Measurements from ENCODE around the gene TMEM129. TPM values are rescaled to one million over a fixed set of nuclear protein-coding genes. Genes with fewer than 3 reads are reported as not detected.

The TMEM129 gene
- polyA plus RNA-seq, 1 donor from 2014 or later = 42.1 TPM

DNA sequence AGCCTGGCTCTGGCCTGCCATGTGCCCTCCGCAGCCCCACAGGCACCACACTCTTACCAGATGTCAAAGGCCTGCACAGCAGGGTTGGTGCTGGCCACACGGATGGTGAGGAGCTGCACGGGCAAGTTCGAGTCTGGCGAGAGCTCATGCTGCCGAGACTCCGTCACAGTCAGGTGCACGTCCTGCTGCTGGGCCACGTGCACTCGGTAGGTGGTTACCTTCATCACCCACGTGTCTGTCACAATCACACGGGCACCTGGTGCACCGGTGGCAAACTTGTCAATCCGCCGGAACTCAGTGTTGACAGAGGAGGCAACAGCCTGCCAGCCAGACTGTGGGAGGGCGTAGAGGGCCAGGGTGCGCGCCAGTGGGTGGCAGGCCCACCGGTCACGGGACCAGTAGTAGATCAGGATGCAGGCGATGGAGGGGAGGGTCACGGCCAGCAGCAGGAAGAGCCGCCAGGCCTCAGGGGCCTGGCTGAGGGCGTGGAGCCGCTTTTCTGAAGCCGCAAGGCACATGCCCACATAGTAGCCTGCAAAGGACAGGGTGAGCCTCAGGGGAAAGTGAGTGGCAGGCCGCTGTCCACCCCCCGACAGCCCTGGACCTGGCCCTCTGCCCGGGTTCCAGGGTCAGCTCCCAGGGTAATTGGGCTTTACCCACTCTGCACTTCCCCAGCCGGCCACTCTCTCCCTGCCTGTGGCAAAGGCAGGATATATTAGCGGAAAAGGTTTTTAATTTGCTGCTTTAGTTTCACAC lies 2.9 kb downstream of the TMEM129 start:
- Histone ChIP-seq H3K27me3 (ENCODE audit: insufficient read depth, low read depth, low read length) (no peaks in the 10 kb centered on the region), H3K79me2 (replicated peaks; ENCODE audit: insufficient read depth, low read length) (peaks cover 20% of the 10 kb centered on the region), H3K4me2 (ENCODE audit: low read length) (no peak overlapping the region)

DNA sequence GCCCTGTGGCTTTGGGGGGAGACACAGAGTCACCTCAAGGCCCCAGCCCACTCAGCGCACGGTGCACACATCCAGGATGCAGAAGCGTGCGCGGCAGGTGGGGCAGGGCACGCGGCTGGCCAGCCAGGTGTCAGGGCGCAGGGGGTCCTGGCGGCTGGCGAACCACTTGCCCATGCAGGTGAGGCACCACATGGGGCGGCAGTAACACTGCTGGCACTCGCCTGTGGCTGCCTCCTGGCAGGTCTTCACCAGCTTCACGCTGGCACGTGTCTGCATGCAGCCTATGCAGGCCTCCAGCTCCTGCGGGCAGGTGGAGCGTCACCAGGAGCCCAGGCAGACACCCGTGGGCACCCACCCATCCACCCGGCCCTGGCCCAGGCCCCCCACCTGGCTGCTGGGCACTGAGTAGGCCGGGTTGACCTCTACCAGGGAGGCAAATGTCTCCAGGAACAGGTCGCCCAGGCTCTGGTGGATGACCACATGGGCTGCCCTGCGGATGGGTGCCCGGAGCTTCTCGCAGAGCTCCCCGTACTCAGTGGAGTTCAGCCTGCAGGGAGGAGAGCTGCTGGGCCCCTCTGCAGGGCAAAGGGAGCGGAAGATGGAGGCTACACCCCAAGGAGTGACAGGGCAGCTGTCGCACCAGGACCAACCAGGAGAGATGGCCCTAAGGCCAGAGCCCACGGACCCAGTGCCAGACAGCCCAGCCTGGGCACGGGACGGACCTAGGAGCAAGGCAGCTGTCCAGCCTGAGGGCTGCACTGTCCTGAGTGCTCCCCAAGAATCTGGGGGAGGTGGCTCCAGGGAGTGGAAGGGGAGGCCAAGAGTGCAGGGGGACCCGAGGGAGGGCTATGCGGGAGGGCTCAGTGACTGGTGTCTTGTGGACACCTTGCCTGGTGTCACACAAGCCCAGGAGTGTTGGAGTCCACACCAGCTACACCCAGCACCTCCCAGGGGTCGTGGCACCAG lies 3.7 kb downstream of the TMEM129 start:
- H3K9ac ChIP-seq (ENCODE audit: low read length) = no peak overlapping the region
- no peaks in the 10 kb centered on the region for H3K27me3 ChIP-seq (ENCODE audit: insufficient read depth, low read depth, low read length)
- H3K27ac ChIP-seq (ENCODE audit: low read length) = no peak overlapping the region
- no peaks in the 10 kb centered on the region for H3F3A ChIP-seq (ENCODE audit: insufficient read depth, low read length, poor library complexity, severe bottlenecking)
- H3K9me2 ChIP-seq (ENCODE audit: insufficient read depth, low read length) = no peaks in the 10 kb centered on the region
- no peak overlapping the region for H3K4me2 ChIP-seq (ENCODE audit: low read length)
- no peaks in the 10 kb centered on the region for H3K36me3 ChIP-seq (ENCODE audit: insufficient read depth, low read length)
- H4K20me1 ChIP-seq (ENCODE audit: insufficient read depth) = no peaks in the 10 kb centered on the region
- H3K4me3 ChIP-seq (ENCODE audit: low read length) = no peak overlapping the region
- no peak overlapping the region for H2AFZ ChIP-seq (ENCODE audit: low read depth, low read length)
- H3K79me2 ChIP-seq (replicated peaks; ENCODE audit: insufficient read depth, low read length) = peaks cover 14% of the 10 kb centered on the region
- no peaks in the 10 kb centered on the region for H3K9me3 ChIP-seq (ENCODE audit: low read length)
- TF ChIP-seq, protein P1, sequence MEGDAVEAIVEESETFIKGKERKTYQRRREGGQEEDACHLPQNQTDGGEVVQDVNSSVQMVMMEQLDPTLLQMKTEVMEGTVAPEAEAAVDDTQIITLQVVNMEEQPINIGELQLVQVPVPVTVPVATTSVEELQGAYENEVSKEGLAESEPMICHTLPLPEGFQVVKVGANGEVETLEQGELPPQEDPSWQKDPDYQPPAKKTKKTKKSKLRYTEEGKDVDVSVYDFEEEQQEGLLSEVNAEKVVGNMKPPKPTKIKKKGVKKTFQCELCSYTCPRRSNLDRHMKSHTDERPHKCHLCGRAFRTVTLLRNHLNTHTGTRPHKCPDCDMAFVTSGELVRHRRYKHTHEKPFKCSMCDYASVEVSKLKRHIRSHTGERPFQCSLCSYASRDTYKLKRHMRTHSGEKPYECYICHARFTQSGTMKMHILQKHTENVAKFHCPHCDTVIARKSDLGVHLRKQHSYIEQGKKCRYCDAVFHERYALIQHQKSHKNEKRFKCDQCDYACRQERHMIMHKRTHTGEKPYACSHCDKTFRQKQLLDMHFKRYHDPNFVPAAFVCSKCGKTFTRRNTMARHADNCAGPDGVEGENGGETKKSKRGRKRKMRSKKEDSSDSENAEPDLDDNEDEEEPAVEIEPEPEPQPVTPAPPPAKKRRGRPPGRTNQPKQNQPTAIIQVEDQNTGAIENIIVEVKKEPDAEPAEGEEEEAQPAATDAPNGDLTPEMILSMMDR (IDR thresholded peaks at IDR 0.05; ENCODE audit: poor library complexity, severe bottlenecking) = no peak
- no peak for TF ChIP-seq SMC3 (conservative IDR thresholded peaks at IDR 0.05; ENCODE audit: poor library complexity)
- no peak for TF ChIP-seq POLR2AphosphoS5 (IDR thresholded peaks at IDR 0.05)
- no peak for TF ChIP-seq MXI1 (conservative IDR thresholded peaks at IDR 0.05; ENCODE audit: poor library complexity, severe bottlenecking)
- TF ChIP-seq EP300 (conservative IDR thresholded peaks at IDR 0.05; ENCODE audit: poor library complexity, severe bottlenecking) = no peak
- TF ChIP-seq EZH2 (IDR thresholded peaks at IDR 0.05; ENCODE audit: borderline replicate concordance, insufficient read depth, low read length, poor library complexity, severe bottlenecking) = no peak
- TF ChIP-seq RAD21 (conservative IDR thresholded peaks at IDR 0.05) = no peak

More for the DNA sequence above, 2.9 kb downstream of the TMEM129 start:
- Histone ChIP-seq H3K9me2 (ENCODE audit: insufficient read depth, low read length) (no peaks in the 10 kb centered on the region), H3K4me3 (ENCODE audit: low read length) (no peak overlapping the region), H3K9me3 (ENCODE audit: low read length) (no peaks in the 10 kb centered on the region), H3F3A (ENCODE audit: insufficient read depth, low read length, poor library complexity, severe bottlenecking) (no peaks in the 10 kb centered on the region), H3K9ac (ENCODE audit: low read length) (no peak overlapping the region), H4K20me1 (ENCODE audit: insufficient read depth) (no peaks in the 10 kb centered on the region), H3K27ac (ENCODE audit: low read length) (no peak overlapping the region), H2AFZ (ENCODE audit: low read depth, low read length) (no peak overlapping the region), H3K36me3 (ENCODE audit: insufficient read depth, low read length) (no peaks in the 10 kb centered on the region)
- TF ChIP-seq MXI1 (conservative IDR thresholded peaks at IDR 0.05; ENCODE audit: poor library complexity, severe bottlenecking) (no peak), POLR2AphosphoS5 (IDR thresholded peaks at IDR 0.05) (no peak), EZH2 (IDR thresholded peaks at IDR 0.05; ENCODE audit: borderline replicate concordance, insufficient read depth, low read length, poor library complexity, severe bottlenecking) (no peak)
- TF ChIP-seq, protein P1 (IDR thresholded peaks at IDR 0.05; ENCODE audit: poor library complexity, severe bottlenecking) = no peak
- TF ChIP-seq, protein P2, sequence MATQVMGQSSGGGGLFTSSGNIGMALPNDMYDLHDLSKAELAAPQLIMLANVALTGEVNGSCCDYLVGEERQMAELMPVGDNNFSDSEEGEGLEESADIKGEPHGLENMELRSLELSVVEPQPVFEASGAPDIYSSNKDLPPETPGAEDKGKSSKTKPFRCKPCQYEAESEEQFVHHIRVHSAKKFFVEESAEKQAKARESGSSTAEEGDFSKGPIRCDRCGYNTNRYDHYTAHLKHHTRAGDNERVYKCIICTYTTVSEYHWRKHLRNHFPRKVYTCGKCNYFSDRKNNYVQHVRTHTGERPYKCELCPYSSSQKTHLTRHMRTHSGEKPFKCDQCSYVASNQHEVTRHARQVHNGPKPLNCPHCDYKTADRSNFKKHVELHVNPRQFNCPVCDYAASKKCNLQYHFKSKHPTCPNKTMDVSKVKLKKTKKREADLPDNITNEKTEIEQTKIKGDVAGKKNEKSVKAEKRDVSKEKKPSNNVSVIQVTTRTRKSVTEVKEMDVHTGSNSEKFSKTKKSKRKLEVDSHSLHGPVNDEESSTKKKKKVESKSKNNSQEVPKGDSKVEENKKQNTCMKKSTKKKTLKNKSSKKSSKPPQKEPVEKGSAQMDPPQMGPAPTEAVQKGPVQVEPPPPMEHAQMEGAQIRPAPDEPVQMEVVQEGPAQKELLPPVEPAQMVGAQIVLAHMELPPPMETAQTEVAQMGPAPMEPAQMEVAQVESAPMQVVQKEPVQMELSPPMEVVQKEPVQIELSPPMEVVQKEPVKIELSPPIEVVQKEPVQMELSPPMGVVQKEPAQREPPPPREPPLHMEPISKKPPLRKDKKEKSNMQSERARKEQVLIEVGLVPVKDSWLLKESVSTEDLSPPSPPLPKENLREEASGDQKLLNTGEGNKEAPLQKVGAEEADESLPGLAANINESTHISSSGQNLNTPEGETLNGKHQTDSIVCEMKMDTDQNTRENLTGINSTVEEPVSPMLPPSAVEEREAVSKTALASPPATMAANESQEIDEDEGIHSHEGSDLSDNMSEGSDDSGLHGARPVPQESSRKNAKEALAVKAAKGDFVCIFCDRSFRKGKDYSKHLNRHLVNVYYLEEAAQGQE (IDR thresholded peaks at IDR 0.05; ENCODE audit: borderline replicate concordance) = no peak
